ENCODE results near the gene EPB41L4B. TPM values are rescaled to one million over a fixed set of nuclear protein-coding genes. Genes with fewer than 3 reads are reported as not detected.

Gene EPB41L4B
- total RNA-seq, 3 donors from 2014 or later: 11.5 to 47.2 (median 16.0) TPM

GRCh38 chr9:109198736-109199382 lies 122.0 kb downstream of the EPB41L4B start:
- no peak for TF ChIP-seq CTCF (IDR thresholded peaks at IDR 0.05)
- no peak for TF ChIP-seq POLR2AphosphoS5 (IDR thresholded peaks at IDR 0.05)
- TF ChIP-seq POLR2A (IDR thresholded peaks at IDR 0.05): no peak

GRCh38 chr9:109193974-109194556 lies 126.8 kb downstream of the EPB41L4B start:
- intact Hi-C loops (cut with DNase I; ENCODE audit: low total_unique reads): no loop called here
- H3K4me3 ChIP-seq: no peak overlapping the region

More at GRCh38 chr9:109198736-109199382, 122.0 kb downstream of the EPB41L4B start:
- Histone ChIP-seq H3K27me3 (no peaks in the 10 kb centered on the region), H3K36me3 (no peaks in the 10 kb centered on the region), H3K4me1 (no peaks in the 10 kb centered on the region), H3K4me3 (no peak overlapping the region), H3K27ac (no peak overlapping the region), H3K9me3 (no peaks in the 10 kb centered on the region)
- DNase-seq (ENCODE audit: low spot score in 2 of 2): no peak
- intact Hi-C loops (cut with DNase I; ENCODE audit: low total_unique reads): no loop called here

GRCh38 chr9:109192732-109193361 lies 128.0 kb downstream of the EPB41L4B start:
- Histone ChIP-seq H3K4me1 (no peaks in the 10 kb centered on the region), H3K27me3 (no peaks in the 10 kb centered on the region), H3K4me3 (no peak overlapping the region), H3K9me3 (no peaks in the 10 kb centered on the region), H3K27ac (no peak overlapping the region), H3K36me3 (no peaks in the 10 kb centered on the region)
- no peak for DNase-seq (ENCODE audit: low spot score in 2 of 2)
- TF ChIP-seq CTCF (IDR thresholded peaks at IDR 0.05) (peak in 2 of 3 donors; percentile 29 to 30), POLR2AphosphoS5 (IDR thresholded peaks at IDR 0.05) (no peak)
- intact Hi-C loops (cut with DNase I; ENCODE audit: low total_unique reads): no loop called here

More at GRCh38 chr9:109193974-109194556, 126.8 kb downstream of the EPB41L4B start:
- Histone ChIP-seq H3K36me3 (no peaks in the 10 kb centered on the region), H3K9me3 (no peaks in the 10 kb centered on the region), H3K27ac (no peak overlapping the region), H3K27me3 (no peaks in the 10 kb centered on the region), H3K4me1 (no peaks in the 10 kb centered on the region)
- DNase-seq (ENCODE audit: low spot score in 2 of 2): no peak
- no peak for TF ChIP-seq POLR2AphosphoS5 (IDR thresholded peaks at IDR 0.05)
- TF ChIP-seq POLR2A (IDR thresholded peaks at IDR 0.05): no peak
- no peak for TF ChIP-seq CTCF (IDR thresholded peaks at IDR 0.05)

GRCh38 chr9:109191746-109192145 lies 129.1 kb downstream of the EPB41L4B start:
- Histone ChIP-seq H3K27me3 (no peaks in the 10 kb centered on the region), H3K4me1 (no peaks in the 10 kb centered on the region), H3K27ac (no peak overlapping the region), H3K36me3 (no peaks in the 10 kb centered on the region), H3K9me3 (no peaks in the 10 kb centered on the region), H3K4me3 (no peak overlapping the region)
- intact Hi-C loops (cut with DNase I; ENCODE audit: low total_unique reads): no loop called here
- TF ChIP-seq POLR2A (IDR thresholded peaks at IDR 0.05) (no peak), CTCF (IDR thresholded peaks at IDR 0.05) (no peak), POLR2AphosphoS5 (IDR thresholded peaks at IDR 0.05) (no peak)
- no peak for DNase-seq (ENCODE audit: low spot score in 2 of 2)

GRCh38 chr9:109190151-109190550 lies 130.7 kb downstream of the EPB41L4B start:
- no peaks in the 10 kb centered on the region for H3K4me1 ChIP-seq
- H3K4me3 ChIP-seq: no peak overlapping the region
- no peak for TF ChIP-seq POLR2AphosphoS5 (IDR thresholded peaks at IDR 0.05)
- H3K9me3 ChIP-seq: no peaks in the 10 kb centered on the region
- no peaks in the 10 kb centered on the region for H3K27me3 ChIP-seq
- no peaks in the 10 kb centered on the region for H3K36me3 ChIP-seq
- intact Hi-C loops (cut with DNase I; ENCODE audit: low total_unique reads): no loop called here
- H3K27ac ChIP-seq: no peak overlapping the region
- no peak for DNase-seq (ENCODE audit: low spot score in 2 of 2)

Data from breast epithelium (tissue), 4 donors.